GM18519 (cell line): ENCODE measurements around the gene SNAPC3.

Source experiments
- ATAC-seq: cut with Tn5 transposase; IDR thresholded peaks from one replicate; pipeline ENCODE4 v1.9.1; 2021; ENCODE audit warnings: mild to moderate bottlenecking, moderate library complexity; ENCODE audit not compliant: unreplicated experiment, low FRiP score

Gene SNAPC3

GRCh38 chr9:15485836-15486666 lies 63.4 kb downstream of the SNAPC3 start:
- no peak for ATAC-seq

- ATAC-seq = no peak
Observed at GRCh38 chr9:15491950-15492349, 69.3 kb downstream of the SNAPC3 start.

- no peak for ATAC-seq
Observed at GRCh38 chr9:15492485-15493150, 69.9 kb downstream of the SNAPC3 start.

GRCh38 chr9:15498246-15498995 lies 75.7 kb downstream of the SNAPC3 start:
- ATAC-seq = no peak

GRCh38 chr9:15499139-15499538 lies 76.5 kb downstream of the SNAPC3 start:
- ATAC-seq = no peak

GRCh38 chr9:15501179-15501578 lies 78.5 kb downstream of the SNAPC3 start:
- no peak for ATAC-seq

GRCh38 chr9:15501803-15502202 lies 79.1 kb downstream of the SNAPC3 start:
- ATAC-seq = no peak

- ATAC-seq = no peak
Observed at GRCh38 chr9:15505921-15506320, 83.2 kb downstream of the SNAPC3 start.

GRCh38 chr9:15509931-15510788 lies 87.5 kb downstream of the SNAPC3 start:
- ATAC-seq = peak; percentile 11

GRCh38 chr9:15510789-15511575 lies 88.3 kb downstream of the SNAPC3 start, which contains the start of gene PSIP1:
Gene PSIP1, minus strand, starts transcription at chr9:15510970. Its CDS starts 782 bp downstream, at chr9:15510188.
- peak; percentile 53 for ATAC-seq
